ENCODE results near the gene EXTL1. TPM values are rescaled to one million over a fixed set of nuclear protein-coding genes. Genes with fewer than 3 reads are reported as not detected.

The EXTL1 gene
- total RNA-seq, 6 experiments from 2014 or later, result 0.06 to 0.19 TPM; not detected in 4

- ATAC-seq, result no peak
- TF ChIP-seq CTCF (IDR thresholded peaks at IDR 0.05) (no peak), POLR2A (IDR thresholded peaks at IDR 0.05) (no peak)
- Histone ChIP-seq H3K9me3 (no peaks in the 10 kb centered on the region), H3K27me3 (no peaks in the 10 kb centered on the region), H3K27ac (no peak overlapping the region), H3K36me3 (no peaks in the 10 kb centered on the region), H3K4me1 (no peaks in the 10 kb centered on the region), H3K4me3 (no peak overlapping the region)
- DNase-seq, result no peak
- 90% methylated on average over 2 of the region's 8 CpGs for WGBS (ENCODE audit: insufficient coverage, low coverage, low lambda C conversion rate, missing lambda C conversion rate)
- intact Hi-C loops (cut with DNase I), result no loop called here
Measured at GRCh38 chr1:26028490-26028980, 7.0 kb downstream of the EXTL1 start.

GRCh38 chr1:26029054-26029863, 7.7 kb downstream of the EXTL1 start:
- no peaks in the 10 kb centered on the region for H3K4me1 ChIP-seq
- TF ChIP-seq CTCF (IDR thresholded peaks at IDR 0.05) (no peak), POLR2A (IDR thresholded peaks at IDR 0.05) (no peak)
- ATAC-seq (no peak), DNase-seq (no peak)
- 61% methylated on average over 5 of the region's 15 CpGs for WGBS (ENCODE audit: insufficient coverage, low coverage, low lambda C conversion rate, missing lambda C conversion rate)
- H3K27ac ChIP-seq, result no peak overlapping the region
- intact Hi-C loops (cut with DNase I), result no loop called here
- no peak overlapping the region for H3K4me3 ChIP-seq
- H3K27me3 ChIP-seq, result no peaks in the 10 kb centered on the region
- no peaks in the 10 kb centered on the region for H3K9me3 ChIP-seq
- no peaks in the 10 kb centered on the region for H3K36me3 ChIP-seq

GRCh38 chr1:26029864-26030481, 8.4 kb downstream of the EXTL1 start:
- Histone ChIP-seq H3K27me3 (no peaks in the 10 kb centered on the region), H3K36me3 (no peaks in the 10 kb centered on the region), H3K4me1 (no peaks in the 10 kb centered on the region), H3K9me3 (no peaks in the 10 kb centered on the region), H3K27ac (no peak overlapping the region), H3K4me3 (no peak overlapping the region)
- intact Hi-C loops (cut with DNase I), result loop anchor here (5.0 to 10.0 kb wide), 2 partner anchors 117 to 125 kb away; partner anchors contain the start of gene FAM110D (in 1 of the 2)
- 59% methylated on average over 7 of the region's 7 CpGs for WGBS (ENCODE audit: insufficient coverage, low coverage, low lambda C conversion rate, missing lambda C conversion rate)
- DNase-seq (no peak), ATAC-seq (no peak)
- TF ChIP-seq POLR2A (IDR thresholded peaks at IDR 0.05) (no peak), CTCF (IDR thresholded peaks at IDR 0.05) (no peak)

GRCh38 chr1:26031196-26031595, 9.6 kb downstream of the EXTL1 start:
- no peak overlapping the region for H3K27ac ChIP-seq
- 85% methylated on average over 4 of the region's 4 CpGs for WGBS (ENCODE audit: insufficient coverage, low coverage, low lambda C conversion rate, missing lambda C conversion rate)
- no peaks in the 10 kb centered on the region for H3K27me3 ChIP-seq
- H3K9me3 ChIP-seq, result no peaks in the 10 kb centered on the region
- no peaks in the 10 kb centered on the region for H3K4me1 ChIP-seq
- H3K4me3 ChIP-seq, result no peak overlapping the region
- H3K36me3 ChIP-seq, result no peaks in the 10 kb centered on the region
- intact Hi-C loops (cut with DNase I), result loop anchor here (5.0 to 10.0 kb wide), 2 partner anchors 116 to 124 kb away; partner anchors contain the start of gene FAM110D (in 1 of the 2)
- TF ChIP-seq POLR2A (IDR thresholded peaks at IDR 0.05) (no peak), CTCF (IDR thresholded peaks at IDR 0.05) (no peak)
- ATAC-seq (no peak), DNase-seq (no peak)
